ENCODE data around the gene THY1. TPM values are rescaled to one million over a fixed set of nuclear protein-coding genes. Genes with fewer than 3 reads are reported as not detected.
"Not testable (repeated sequence)": the region's sequence is repeated elsewhere in the genome, so short reads cannot be mapped to it uniquely, and the experiment has no call there.

Gene THY1
- total RNA-seq, 2 donors from 2014 or later, result 35.0 to 151 TPM

DNA sequence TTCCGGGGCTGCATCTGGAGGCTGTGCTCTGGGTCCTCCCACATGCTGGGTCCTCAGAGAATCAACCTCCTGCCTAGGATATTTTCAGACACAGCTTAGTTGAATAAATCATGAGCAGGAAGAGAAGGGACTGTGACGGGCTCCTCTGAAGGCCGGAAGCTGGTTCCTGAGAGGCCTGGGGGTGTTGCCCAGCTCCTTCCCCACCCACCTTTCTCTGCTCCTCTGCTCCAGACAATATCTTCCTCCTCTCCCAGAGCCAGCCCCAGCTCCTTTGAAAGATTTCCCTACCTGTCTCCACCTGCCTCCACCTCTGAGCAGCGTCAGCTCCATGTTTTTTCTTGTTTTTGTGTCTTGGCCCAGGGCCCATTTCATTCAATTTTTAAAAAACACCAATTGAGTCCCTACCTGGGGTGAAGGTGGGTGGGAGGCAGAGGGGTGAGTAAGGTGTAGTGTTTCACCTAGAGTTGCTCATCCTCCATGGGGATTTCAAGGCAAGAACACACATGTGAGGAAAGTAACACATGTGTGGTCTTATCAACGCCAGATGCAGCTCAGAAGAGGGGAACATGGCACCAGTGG is 24.8 kb upstream of the THY1 start:
- intact Hi-C loops (cut with DNase I), result loop anchor here in 1 of 2 donors (2.0 kb wide), 1 partner anchor 41 kb away; no protein-coding TSS in a partner anchor

DNA sequence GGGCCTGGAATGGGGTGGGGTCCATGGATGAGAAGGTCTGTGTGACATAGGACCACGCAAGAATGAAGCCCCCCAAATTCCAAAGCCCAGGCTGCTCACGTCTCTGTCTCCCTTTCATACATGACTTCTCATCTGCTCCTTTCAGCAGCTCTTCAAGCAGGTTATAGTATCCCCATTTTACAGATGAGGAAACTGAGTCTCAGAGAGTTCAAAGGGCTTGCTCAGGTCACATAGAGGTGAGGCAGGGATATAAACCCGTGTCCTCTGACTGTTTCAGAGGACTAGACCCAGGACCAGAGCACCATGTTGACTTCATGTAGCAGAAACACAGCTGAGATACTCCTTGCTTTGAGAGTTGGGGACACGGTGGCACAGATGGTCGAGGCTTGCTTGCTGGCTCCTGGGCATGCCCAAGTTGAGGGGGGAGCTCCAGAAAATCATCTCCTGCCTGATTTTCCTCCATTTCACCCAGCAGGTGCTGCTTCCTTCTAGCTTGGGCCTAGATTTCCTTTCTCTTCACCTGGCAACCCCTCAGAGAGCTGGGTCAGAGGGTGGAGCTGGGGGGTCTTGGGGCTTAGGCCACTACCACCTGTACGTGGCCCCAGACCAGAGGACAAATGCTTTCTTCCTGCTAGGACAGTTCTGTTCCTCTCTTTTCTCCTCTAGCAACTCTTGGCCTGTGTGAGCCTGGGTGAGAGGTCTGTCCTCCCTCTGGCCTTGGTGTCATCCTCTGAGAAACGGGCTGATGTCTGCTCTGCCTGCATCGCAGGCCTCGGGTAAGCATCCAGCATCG is 24.1 kb upstream of the THY1 start:
- no peak for DNase-seq (ENCODE audit: low spot score)
- intact Hi-C loops (cut with DNase I), result no loop called here

More for the DNA sequence above, 24.8 kb upstream of the THY1 start:
- no peak for DNase-seq (ENCODE audit: low spot score)

DNA sequence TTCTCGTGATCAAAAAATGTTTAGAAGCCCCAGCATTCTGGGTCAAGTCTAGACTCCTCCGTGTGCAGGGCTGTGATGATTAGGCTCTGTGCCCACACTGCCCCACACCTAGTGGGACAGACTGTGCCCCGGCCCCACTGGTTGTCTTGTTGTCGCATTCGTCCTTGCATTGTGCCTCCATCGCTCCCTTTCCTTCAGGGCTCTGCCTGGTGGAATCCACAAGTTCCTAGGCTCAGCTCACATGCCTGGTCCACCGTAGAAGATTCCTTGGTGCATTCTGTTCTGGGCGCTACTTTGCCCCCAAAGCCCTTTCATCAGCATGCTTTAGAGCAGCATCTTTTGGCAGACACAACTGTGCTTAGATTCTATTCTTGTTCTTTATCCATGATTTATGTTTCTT is 23.5 kb upstream of the THY1 start:
- intact Hi-C loops (cut with DNase I), result no loop called here

DNA sequence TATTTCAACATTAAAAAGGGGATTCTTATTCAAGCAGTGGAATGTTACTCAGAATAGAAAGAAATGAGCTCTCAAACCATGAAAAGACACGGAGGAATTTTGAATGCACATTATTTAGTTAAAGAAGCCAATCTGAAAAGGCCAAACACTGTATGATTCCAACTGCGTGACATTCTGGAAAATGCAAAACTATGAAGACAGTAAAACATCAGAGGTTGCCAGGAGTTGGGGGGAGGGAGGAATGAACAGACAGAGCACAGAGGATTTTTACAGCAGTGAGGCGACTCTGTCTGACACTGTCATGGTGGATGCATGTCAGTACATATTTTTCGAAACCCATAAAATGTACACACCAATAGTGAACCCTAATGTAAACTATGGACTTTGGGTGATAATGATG is 22.9 kb upstream of the THY1 start:
- no peak for DNase-seq (ENCODE audit: low spot score)
- intact Hi-C loops (cut with DNase I), result no loop called here

More for the DNA sequence above, 23.5 kb upstream of the THY1 start:
- DNase-seq (ENCODE audit: low spot score), result no peak

DNA sequence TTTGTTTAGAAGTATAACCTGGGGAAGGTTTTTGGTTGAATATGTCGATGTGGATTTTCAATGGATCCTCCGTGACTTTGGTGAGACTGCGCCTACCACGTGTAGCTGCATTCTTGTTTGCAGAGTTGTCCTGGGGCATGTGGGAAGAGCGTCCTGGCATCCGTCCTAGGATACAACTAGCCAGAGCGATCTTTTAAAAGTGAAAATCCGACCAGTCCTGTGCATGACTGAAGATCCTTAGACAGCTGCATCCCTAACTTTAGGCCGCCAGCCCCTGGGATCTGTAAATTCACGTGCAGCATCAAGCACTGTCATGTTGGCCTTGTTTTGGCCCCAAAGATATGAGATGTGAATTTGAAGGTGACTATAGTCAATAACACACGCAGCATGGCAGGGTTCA is 22.4 kb upstream of the THY1 start:
- DNase-seq (ENCODE audit: low spot score), result no peak
- intact Hi-C loops (cut with DNase I), result no loop called here

DNA sequence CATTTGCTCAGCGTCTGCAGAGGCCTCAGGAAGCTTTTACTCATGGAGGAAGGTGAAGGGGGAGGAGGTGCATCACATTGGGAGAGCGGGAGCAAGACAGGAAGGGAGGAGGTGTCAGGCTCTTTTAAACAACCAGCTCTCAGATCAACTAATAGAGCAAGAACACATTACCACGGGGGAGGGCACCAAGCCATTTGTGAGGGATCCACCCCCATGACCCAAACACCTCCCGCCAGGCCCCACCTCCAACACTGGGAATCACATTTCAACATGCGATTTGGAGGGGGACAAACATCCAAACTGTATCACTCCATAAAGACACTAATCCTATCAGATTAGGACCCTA is 18.9 kb upstream of the THY1 start:
- intact Hi-C loops (cut with DNase I), result no loop called here
- DNase-seq (ENCODE audit: low spot score), result no peak

DNA sequence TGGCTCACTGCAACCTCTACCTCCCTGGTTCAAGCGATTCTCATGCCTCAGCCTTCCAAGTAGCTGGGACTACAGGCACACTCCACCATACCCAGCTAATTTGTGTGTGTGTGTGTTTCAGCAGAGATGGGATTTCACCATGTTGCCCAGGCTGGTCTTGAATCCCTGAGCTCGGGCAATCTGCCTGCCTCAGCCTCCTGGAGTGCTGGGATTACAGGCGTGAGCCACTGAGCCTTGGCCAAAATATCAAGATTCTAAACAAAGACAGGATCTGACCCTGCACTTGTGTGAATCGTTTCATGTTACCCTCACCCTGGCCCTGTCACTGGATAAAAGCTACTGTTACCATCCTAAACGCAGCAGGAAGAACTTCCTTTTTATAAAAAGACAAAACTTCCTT is 15.6 kb upstream of the THY1 start:
- intact Hi-C loops (cut with DNase I), result no loop called here
- no peak for DNase-seq (ENCODE audit: low spot score)

DNA sequence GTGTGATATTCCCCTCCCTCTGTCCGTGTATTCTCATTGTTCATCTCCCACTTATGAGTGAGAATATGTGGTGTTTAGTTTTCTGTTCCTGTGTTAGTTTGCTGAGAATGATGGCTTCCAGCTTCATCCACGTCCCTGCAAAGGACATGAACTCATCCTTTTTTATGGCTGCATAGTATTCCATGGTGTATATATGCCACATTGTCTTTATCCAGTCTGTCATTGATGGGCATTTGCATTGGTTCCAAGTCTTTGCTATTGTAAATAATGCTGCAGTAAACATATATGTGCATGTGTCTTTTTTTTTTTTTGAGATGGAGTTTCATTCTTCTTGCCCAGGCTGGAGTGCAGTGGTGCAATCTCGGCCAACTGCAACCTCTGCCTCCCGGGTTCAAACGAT is 14.5 kb upstream of the THY1 start:
- not testable (repeated sequence) for DNase-seq (ENCODE audit: low spot score)

DNA sequence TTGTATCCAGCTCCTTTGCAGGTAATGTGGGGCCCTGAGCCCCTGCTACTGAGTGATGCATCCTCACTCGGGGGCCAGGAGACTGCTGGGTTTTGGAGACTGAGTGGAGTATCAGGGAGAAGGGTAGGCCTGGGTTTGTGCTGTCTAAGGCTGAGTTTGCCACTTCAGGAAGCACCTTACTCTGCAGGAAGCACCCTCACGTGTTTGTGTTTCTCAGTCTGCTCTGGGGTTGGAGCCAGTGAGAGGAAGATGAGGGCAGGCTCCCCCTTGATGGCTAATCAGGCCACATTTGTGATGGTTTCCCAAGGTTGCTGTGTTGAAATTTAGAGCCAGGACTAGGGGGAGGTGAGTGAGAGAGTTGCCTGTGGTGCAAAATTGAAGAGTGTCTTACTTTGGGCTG is 13.7 kb upstream of the THY1 start:
- intact Hi-C loops (cut with DNase I), result no loop called here
- DNase-seq (ENCODE audit: low spot score), result no peak

More for the DNA sequence above, 14.5 kb upstream of the THY1 start:
- intact Hi-C loops (cut with DNase I), result not testable (repeated sequence)

DNA sequence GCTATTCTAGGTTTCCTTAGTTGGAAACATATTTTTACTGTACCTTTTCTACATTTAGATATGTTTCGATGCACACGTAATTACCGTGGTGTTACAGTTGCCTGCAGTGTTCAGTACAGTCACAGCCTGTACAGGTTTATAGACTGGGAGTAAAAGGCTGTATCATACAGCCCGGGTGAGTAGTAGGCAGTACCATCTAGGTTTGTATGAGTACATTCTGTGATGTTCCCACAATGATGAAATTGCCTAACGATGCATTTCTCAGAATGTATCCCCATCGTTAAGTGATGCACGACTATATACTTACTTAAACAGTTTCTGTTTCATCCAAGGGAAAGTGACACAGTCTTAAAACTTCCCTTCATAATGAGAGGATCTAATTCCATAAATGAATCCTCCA is 13.1 kb upstream of the THY1 start:
- intact Hi-C loops (cut with DNase I), result no loop called here
- no peak for DNase-seq (ENCODE audit: low spot score)

DNA sequence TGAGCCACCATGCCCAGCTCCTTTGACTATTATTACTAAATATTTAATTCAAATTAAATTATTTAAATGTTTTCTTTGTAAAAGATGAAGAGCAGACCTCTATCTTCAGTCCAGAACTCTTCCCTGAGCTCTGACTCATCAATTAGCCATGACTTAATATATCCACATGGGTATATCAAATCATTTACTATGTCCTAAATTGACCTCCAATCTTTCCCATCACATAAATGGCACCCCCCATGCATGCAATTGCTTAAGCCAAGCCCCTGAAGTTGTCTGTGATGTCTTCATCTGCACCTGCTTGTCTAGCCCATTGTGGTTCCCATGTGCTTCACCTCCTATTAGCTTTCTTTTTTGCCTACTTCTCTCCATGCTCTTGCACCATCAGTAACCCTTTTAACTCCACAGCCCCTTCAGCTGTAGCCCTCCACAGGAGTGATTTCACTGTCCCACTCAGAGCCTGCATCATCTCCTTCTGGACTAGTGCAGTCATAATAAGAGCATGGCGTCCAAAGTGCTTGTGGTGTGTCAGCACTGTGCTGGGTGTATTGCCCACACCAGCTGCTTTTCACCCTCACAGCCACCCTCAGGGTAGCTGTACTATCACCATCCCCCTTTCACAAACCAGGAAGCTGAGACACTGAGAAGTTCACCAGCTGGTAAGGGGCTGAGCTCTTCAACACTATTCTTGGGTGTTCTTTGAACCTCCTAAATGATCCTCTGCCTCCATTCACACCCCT is 11.8 kb upstream of the THY1 start:
- intact Hi-C loops (cut with DNase I), result no loop called here
- no peak for DNase-seq (ENCODE audit: low spot score)

DNA sequence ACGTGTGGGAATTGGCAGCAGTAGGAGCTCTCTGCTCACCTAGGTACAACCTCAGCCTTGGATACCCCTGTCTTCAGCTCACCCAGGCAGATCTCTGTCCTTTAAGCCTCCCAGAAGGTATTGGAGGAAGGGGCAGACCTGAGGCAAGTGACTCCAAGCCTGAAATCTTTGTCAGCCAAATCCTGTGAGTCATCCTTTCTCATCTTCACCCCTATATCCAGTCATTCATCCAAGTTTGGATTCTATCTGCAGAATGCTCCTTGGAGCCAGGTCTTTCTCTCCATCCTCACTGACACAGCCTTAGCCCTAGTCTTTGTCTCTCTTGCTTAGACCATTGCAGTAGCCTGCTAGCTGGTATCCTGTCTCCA is 10.4 kb upstream of the THY1 start:
- DNase-seq (ENCODE audit: low spot score), result no peak
- intact Hi-C loops (cut with DNase I), result no loop called here

DNA sequence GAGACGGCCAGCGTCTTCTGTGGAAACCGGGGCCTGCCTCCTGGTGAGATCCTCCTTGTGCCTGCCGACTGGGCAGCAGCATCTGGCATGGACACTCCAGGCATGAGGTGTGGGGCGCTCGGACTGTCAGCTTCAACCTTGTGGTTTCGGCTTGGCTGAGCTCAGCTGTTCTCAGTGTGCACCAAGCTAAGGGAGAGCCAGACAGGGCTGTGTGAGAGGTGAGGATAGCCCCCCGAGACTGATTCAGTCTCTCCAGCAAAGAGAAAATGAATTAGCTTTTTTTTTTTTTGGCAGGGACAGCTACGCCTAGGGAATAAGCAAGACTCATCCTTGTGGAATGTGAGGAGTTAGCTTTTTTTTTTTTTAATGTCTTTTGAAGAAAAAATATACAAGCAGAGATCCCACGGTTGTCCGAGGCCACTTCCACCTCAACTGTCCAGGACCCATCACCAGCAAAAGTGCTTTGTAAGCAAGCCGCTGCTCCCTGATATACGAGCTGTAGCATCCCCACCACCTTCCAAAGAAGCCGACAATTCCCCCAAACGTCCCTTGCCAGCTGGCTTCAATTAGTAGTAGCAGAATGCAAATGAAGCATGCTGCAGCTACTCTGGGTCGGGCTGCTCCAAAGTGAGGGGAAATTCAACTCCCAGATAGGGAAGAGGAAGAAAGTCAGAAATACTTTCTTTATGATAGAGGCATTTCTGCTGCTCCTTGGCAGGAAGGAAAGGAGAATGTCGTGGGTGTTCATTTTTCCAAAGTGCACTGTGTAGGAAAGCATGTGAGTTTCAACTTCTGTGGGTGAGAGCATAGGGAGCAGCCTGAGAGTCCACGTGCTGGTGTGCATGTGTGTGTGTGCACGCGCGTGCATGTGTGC is 9.7 kb upstream of the THY1 start:
- intact Hi-C loops (cut with DNase I), result no loop called here
- DNase-seq (ENCODE audit: low spot score), result no peak

DNA sequence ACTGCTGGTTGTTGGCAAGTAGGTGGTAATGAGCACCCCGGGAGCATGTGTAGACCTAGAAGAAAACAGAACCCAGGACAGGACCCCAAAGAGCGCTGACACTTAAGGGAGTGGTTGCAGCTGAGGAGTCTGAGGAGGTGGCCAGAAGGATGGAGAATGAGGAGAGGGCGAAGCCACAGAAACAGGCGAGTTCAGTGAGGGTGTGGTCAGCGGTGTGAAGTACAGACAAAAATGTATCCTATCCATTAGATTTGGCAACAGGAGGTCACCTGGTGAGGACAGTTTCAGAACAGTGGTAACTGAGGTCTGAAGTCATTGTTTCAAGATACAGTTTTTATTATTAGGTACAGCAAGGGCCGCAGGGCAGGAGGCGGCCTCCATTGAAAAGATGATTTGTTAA is 8.6 kb upstream of the THY1 start:
- intact Hi-C loops (cut with DNase I), result no loop called here
- DNase-seq (ENCODE audit: low spot score), result no peak

DNA sequence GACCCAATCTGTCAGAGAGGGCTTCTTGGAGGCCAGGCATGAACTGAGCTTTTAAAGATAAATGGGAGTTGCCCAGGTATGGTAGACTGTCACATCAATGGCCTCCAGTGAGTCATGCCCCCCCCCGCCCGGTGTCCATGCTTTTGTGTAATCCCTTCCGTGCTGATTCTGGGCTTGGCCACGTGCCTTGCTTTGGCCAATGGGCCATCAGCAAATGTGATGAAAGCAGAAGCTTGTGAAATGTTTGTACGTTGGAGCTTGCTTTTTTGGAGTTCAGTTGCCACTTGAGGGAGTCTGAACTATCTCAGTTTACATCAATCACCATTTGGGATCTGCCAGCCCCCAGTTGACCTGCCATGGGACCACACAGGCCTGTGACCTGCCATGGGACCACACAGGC is 4.3 kb upstream of the THY1 start:
- intact Hi-C loops (cut with DNase I), result no loop called here
- no peak for DNase-seq (ENCODE audit: low spot score)

DNA sequence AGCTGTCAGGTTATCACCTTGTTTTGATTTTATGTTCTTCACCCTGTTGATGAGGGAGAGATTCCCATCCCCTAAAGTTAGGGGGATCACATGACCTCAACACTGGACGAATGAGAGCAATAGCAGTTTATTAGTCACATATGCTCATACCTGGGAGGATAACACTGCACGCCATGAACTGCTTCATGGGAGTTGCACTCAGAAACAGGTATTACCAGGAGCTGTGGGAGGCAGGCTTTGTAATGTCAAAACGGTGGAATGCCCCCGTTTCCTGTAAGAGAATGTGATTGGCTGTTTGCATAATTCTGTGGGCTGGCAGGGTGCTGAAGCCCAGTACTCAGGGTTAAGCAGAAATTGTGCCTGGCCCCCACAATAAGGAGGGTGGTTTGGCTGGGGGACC is 3.2 kb upstream of the THY1 start:
- no peak for DNase-seq (ENCODE audit: low spot score)
- intact Hi-C loops (cut with DNase I), result no loop called here

DNA sequence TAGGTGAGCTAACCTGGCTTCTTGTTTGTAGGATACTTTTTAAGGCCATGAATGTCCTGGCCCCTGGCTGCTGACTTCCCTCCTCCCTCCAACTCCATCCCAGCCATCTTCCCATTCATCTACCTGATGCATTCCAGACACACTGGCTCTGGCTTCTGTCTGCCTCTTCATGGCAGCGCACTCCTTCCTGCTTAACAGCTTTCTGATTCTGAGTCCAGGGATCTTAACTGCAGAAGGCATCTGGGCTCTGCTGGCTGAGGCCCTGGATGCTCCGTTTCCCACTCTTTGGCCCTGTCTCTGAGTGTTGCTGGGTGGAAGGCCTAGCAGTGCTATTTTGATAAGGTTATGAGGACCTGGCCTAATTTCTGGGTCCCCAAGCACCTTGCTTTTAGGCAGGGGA is 1.8 kb upstream of the THY1 start:
- intact Hi-C loops (cut with DNase I), result no loop called here
- no peak for DNase-seq (ENCODE audit: low spot score)

DNA sequence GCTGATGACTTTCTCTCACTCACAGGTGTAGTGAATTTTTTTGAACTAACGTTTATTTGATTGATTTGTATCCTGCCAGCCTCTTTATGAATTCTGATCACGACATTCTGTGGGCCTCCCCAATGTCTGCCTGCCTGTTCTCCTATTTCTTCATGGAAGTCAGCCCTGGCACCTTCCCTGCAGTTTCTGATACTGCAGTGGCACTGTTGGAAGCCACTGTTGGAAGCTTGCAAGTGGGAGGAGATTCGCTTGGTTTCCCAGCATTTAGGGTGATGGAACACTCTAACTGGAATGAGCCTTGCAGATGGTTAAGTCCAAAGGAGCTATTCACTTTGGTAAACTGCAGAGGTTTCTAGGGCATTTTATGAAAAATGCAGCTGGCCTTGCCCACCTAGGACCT is 1.3 kb upstream of the THY1 start:
- intact Hi-C loops (cut with DNase I), result no loop called here

DNA sequence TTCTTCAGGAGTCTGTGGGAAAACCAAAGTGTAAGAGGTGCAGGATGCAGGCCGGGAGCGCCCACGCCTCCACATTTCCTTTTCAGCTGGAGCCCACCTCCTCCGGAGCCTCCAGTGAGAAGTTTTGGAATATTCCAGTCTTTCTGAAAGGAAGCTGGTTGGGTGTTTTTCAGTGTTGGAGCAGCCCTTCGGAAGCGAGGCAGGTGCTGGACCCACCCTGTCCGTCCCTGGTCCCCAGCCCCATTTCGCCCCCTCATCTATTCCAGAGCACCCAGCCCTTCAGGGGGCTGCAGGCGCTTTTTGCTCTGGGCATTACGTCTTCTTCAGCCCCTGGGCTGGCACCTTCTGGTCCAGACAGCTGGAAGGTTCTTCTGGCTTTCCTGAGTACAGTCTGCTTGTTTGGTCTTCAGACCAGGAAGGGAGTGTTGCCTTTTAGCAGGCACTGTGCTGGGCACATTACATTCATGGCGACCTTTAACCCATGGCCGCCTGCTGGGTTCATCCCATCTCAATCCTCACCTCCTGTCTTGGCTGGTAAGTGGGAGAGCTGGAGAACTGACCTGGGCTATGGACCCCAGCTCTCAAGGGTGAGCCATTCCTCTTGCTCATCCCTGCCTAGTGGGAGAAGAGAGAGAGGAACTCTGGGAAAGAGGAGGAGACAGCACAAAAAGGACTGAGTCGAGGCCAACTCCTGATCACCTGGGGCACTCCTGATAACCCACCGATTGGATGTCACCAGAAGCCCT is 710 bp upstream of the THY1 start:
- no peak for DNase-seq (ENCODE audit: low spot score)
- intact Hi-C loops (cut with DNase I), result no loop called here

More for the DNA sequence above, 1.3 kb upstream of the THY1 start:
- no peak for DNase-seq (ENCODE audit: low spot score)

All from posterior vena cava (tissue), 2 donors.